GM13977 (cell line): ENCODE data around the gene SLC41A2.

Experiments
- DNase-seq: peaks from one replicate; pipeline ENCODE4 v3.0.0; 2012; ENCODE audit warnings: low spot score
- CTCF ChIP-seq: IDR thresholded peaks from 2 replicates; pipeline ENCODE4 v1.5.1; 2012; ENCODE audit warnings: mild to moderate bottlenecking, control low read depth; ENCODE audit not compliant: insufficient read depth; ENCODE audit errors: extremely low read depth, missing control alignments
- in situ Hi-C: fragments of 300-500 bp; cut with MboI; formaldehyde crosslinking; loops from one replicate; pipeline ENCODE4 v1.12.0; 2022; ENCODE audit warnings: low sequenced_read_pairs, low pct_unique_long_range_greater_than_20kb, mixed read lengths, inconsistent platforms; ENCODE audit not compliant: unreplicated experiment

The SLC41A2 gene

GRCh38 chr12:104964856-104965205, 6.7 kb upstream of the SLC41A2 start:
- no peak for DNase-seq
- in situ Hi-C loops, result no loop called here
- TF ChIP-seq CTCF, result no peak

GRCh38 chr12:104964167-104964855, 6.2 kb upstream of the SLC41A2 start:
- in situ Hi-C loops, result no loop called here
- no peak for TF ChIP-seq CTCF
- DNase-seq, result no peak

- no peak for TF ChIP-seq CTCF
- DNase-seq, result no peak
- in situ Hi-C loops, result no loop called here
Measured at GRCh38 chr12:104963757-104964156, 5.7 kb upstream of the SLC41A2 start.

- no peak for DNase-seq
- in situ Hi-C loops, result no loop called here
- no peak for TF ChIP-seq CTCF
Measured at GRCh38 chr12:104960464-104960863, 2.4 kb upstream of the SLC41A2 start.

- TF ChIP-seq CTCF, result no peak
- in situ Hi-C loops, result no loop called here
- no peak for DNase-seq
Measured at GRCh38 chr12:104959335-104959841, 1.3 kb upstream of the SLC41A2 start.

GRCh38 chr12:104958805-104959334, 780 bp upstream of the SLC41A2 start:
- peak; percentile 13 for TF ChIP-seq CTCF
- in situ Hi-C loops, result no loop called here
- DNase-seq, result no peak
